HG02943 (cell line): Measurements from ENCODE around the gene SPN.
"Not testable (repeated sequence)": the region's sequence is repeated elsewhere in the genome, so short reads cannot be mapped to it uniquely, and the experiment has no call there.

ENCODE experiments used
- ATAC-seq: cut with Tn5 transposase; IDR thresholded peaks from one replicate; pipeline ENCODE4 v1.9.1; 2021; ENCODE audit warnings: mild to moderate bottlenecking, low read depth, moderate library complexity; ENCODE audit not compliant: unreplicated experiment

The SPN gene

GRCh38 chr16:29699324-29700219 lies 36.5 kb downstream of the SPN start:
- no peak for ATAC-seq

GRCh38 chr16:29700253-29700987 lies 37.4 kb downstream of the SPN start:
- ATAC-seq: no peak

- no peak for ATAC-seq
These were observed 38.1 kb downstream of the SPN start for GRCh38 chr16:29701214-29701555.

GRCh38 chr16:29702269-29702668 lies 39.2 kb downstream of the SPN start:
- peak; percentile 40 for ATAC-seq

GRCh38 chr16:29705030-29705429 lies 42.0 kb downstream of the SPN start:
- no peak for ATAC-seq

- not testable (repeated sequence) for ATAC-seq
These were observed 44.1 kb downstream of the SPN start for GRCh38 chr16:29707160-29707559.

- ATAC-seq: no peak
These were observed 46.0 kb downstream of the SPN start for GRCh38 chr16:29708917-29709600.

- ATAC-seq: not testable (repeated sequence)
These were observed 46.6 kb downstream of the SPN start for GRCh38 chr16:29709657-29710056.

GRCh38 chr16:29710227-29711219 lies 47.5 kb downstream of the SPN start:
- ATAC-seq: no peak

GRCh38 chr16:29712809-29713208 lies 49.8 kb downstream of the SPN start:
- ATAC-seq: no peak

GRCh38 chr16:29714396-29714795 lies 51.3 kb downstream of the SPN start:
- ATAC-seq: no peak

GRCh38 chr16:29714972-29715371 lies 51.9 kb downstream of the SPN start:
- no peak for ATAC-seq

- no peak for ATAC-seq
These were observed 54.1 kb downstream of the SPN start for GRCh38 chr16:29717113-29717512.

- no peak for ATAC-seq
These were observed 56.0 kb downstream of the SPN start for GRCh38 chr16:29719063-29719462.
